Osteoblast (primary cell): ENCODE measurements around the gene JARID2. TPM values are rescaled to one million over a fixed set of nuclear protein-coding genes. Genes with fewer than 3 reads are reported as not detected.

ENCODE experiments used
- DNase-seq: peaks from one replicate; pipeline ENCODE4 v3.0.0; 2011; ENCODE audit warnings: low spot score, mixed read lengths; ENCODE audit not compliant: insufficient read length; ENCODE audit errors: missing footprints
- H2AFZ ChIP-seq: 2 replicates; pipeline ENCODE4 v1.6.0; 2011; ENCODE audit warnings: mild to moderate bottlenecking, low read length
- H3K27ac ChIP-seq: 2 replicates; pipeline ENCODE4 v1.5.1; 2011; ENCODE audit warnings: mild to moderate bottlenecking, low read depth, low read length, moderate library complexity
- H3K27me3 ChIP-seq: 2 replicates; pipeline ENCODE4 v1.6.0; 2012; ENCODE audit warnings: mild to moderate bottlenecking, control low read depth, inconsistent platforms, low read length, moderate library complexity; ENCODE audit not compliant: insufficient read depth
- H3K36me3 ChIP-seq: 2 replicates; pipeline ENCODE4 v1.5.1; 2011; ENCODE audit warnings: mild to moderate bottlenecking, low read length, control low read depth, moderate library complexity; ENCODE audit not compliant: insufficient read depth
- H3K4me1 ChIP-seq: 2 replicates; pipeline ENCODE4 v1.5.1; 2011; ENCODE audit warnings: mild to moderate bottlenecking, low read length, control low read depth, moderate library complexity; ENCODE audit not compliant: insufficient read depth
- H3K4me2 ChIP-seq: 2 replicates; pipeline ENCODE4 v1.6.0; 2011; ENCODE audit warnings: mild to moderate bottlenecking, low read length; ENCODE audit not compliant: insufficient read depth
- H3K4me3 ChIP-seq: fragments of 200-600 bp; sonication (generic); 3 replicates; pipeline ENCODE4 v1.5.1; 2012; ENCODE audit warnings: mild to moderate bottlenecking, low read length, inconsistent platforms; ENCODE audit not compliant: insufficient read depth
- H3K79me2 ChIP-seq: 2 replicates; pipeline ENCODE4 v1.6.0; 2012; ENCODE audit warnings: mild to moderate bottlenecking, low read length, control low read depth, inconsistent platforms; ENCODE audit not compliant: insufficient read depth
- H3K9me3 ChIP-seq: 2 replicates; pipeline ENCODE4 v1.5.1; 2011; ENCODE audit warnings: low read depth, low read length, control low read depth
- H4K20me1 ChIP-seq: 2 replicates; pipeline ENCODE4 v1.6.0; 2012; ENCODE audit warnings: mild to moderate bottlenecking, low read length, control low read depth; ENCODE audit not compliant: insufficient read depth
- CTCF ChIP-seq: IDR thresholded peaks from 2 replicates; pipeline ENCODE4 v1.5.1; 2011; ENCODE audit warnings: mild to moderate bottlenecking, low read depth, low read length, moderate library complexity; ENCODE audit errors: extremely low read depth
- total RNA-seq: library from RNA; depleted of rRNA; stranded (reverse); fragments of >200 nt; gene quantifications from 2 replicates; pipeline ENCODE4 v1.2.3, GENCODE V29; 2012

The JARID2 gene
- total RNA-seq, 1 donor = 10.5 TPM

DNA sequence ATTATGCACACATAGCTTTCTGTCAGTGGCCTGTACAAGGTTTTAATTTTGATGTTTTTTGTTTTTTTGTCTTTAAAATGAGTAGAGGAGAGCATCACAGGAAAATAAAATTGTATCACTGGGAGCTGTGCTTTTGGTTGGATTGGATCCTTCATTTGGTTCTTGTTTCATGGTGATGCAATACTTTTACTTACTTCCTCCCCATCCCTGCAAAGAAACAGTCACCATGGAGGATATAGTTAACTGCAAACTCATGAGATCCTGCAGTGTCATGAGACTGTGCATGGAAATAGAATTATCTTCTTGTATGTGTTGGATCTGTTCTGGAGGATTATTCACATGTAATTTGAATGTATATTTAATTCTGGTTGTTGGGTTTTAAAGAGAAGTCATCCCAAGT is 122.3 kb downstream of the JARID2 start:
- Histone ChIP-seq H4K20me1 (peaks cover 32% of the 10 kb centered on the region), H3K9me3 (no peaks in the 10 kb centered on the region), H3K4me2 (no peak overlapping the region), H3K36me3 (no peaks in the 10 kb centered on the region), H3K4me1 (peaks cover 7% of the 10 kb centered on the region), H3K79me2 (peaks cover 79% of the 10 kb centered on the region), H2AFZ (no peak overlapping the region), H3K27me3 (no peaks in the 10 kb centered on the region), H3K27ac (no peak overlapping the region), H3K4me3 (no peak overlapping the region)
- no peak for DNase-seq
- no peak for TF ChIP-seq CTCF

- Histone ChIP-seq H3K9me3 (no peaks in the 10 kb centered on the region), H3K27me3 (no peaks in the 10 kb centered on the region), H3K4me3 (no peak overlapping the region), H3K27ac (no peak overlapping the region), H3K4me1 (peaks cover 7% of the 10 kb centered on the region), H2AFZ (no peak overlapping the region), H3K79me2 (peaks cover 79% of the 10 kb centered on the region), H3K4me2 (no peak overlapping the region), H4K20me1 (peaks cover 36% of the 10 kb centered on the region), H3K36me3 (no peaks in the 10 kb centered on the region)
- TF ChIP-seq CTCF = no peak
- DNase-seq = no peak
Observed at GRCh38 chr6:15368873-15369272, 123.0 kb downstream of the JARID2 start.

DNA sequence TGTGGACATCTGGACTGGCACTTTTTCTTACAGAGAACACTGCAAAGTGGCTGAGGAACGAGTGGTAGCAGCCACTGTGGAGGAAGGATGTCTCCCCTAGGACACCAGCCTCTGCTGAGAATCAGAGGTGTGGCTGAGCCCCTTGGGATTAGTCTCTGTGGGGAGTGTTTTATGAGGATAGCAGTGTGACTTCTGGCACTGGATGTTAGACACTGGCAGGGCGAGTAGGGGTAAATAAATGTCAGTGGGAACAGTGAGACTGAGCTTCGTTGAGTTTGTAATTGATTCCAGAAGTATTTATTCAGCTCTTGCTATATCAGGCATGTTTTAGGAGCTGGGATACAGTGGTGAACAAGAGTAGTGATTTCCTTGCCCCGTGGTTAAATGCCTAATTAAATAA is 124.0 kb downstream of the JARID2 start:
- H3K4me3 ChIP-seq = no peak overlapping the region
- peaks cover 83% of the 10 kb centered on the region for H3K79me2 ChIP-seq
- peaks cover 7% of the 10 kb centered on the region for H3K4me1 ChIP-seq
- no peaks in the 10 kb centered on the region for H3K36me3 ChIP-seq
- TF ChIP-seq CTCF = no peak
- peaks cover 40% of the 10 kb centered on the region for H4K20me1 ChIP-seq
- DNase-seq = no peak
- H3K27ac ChIP-seq = no peak overlapping the region
- H3K9me3 ChIP-seq = no peaks in the 10 kb centered on the region
- H3K4me2 ChIP-seq = no peak overlapping the region
- H3K27me3 ChIP-seq = no peaks in the 10 kb centered on the region
- no peak overlapping the region for H2AFZ ChIP-seq

DNA sequence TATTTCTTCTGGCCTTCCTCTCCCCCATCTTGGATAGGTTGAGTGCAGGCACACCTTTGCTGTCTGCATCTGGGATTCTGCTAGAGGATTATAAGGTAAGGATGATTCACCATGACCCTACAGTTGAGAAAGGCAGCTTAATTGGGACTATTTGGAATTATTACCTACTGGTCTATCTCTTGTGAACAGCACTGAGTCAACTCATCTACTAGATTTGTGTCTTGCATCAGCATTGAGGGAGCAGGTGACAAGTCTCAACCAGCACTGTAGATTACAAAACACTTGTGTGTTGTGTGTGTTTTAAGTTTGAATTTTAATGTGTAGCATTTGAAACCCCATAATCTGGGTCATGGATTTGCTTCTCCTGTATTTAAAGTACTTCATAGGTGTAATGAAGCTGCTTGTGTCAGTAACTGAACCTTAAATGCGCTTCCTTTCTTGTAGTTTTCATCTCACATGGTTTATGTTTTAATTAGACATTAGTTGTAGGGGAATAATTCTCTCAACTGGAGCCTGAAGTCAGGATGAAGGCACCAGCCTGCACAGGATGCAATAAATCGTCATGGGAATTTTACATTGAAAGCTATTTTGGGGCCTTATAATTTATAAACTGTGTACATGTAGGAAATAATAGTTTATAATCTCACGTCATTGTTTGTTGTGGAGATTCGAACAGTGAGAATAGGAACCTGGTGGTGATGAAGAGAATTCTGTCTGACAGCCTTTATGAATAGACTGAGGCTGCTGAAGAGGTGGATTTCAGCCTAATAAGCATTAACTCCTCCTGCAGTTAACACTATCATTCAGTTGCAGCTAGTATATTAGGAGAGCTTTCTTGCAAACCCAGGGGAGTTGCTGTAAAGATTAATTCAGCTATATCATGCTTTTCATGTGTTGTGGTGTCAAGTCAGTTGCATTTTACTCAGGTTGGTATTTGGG is 125.1 kb downstream of the JARID2 start:
- DNase-seq = no peak
- no peaks in the 10 kb centered on the region for H3K36me3 ChIP-seq
- no peak overlapping the region for H3K27ac ChIP-seq
- no peak for TF ChIP-seq CTCF
- H3K79me2 ChIP-seq = peaks cover 87% of the 10 kb centered on the region
- H3K9me3 ChIP-seq = no peaks in the 10 kb centered on the region
- peaks cover 7% of the 10 kb centered on the region for H3K4me1 ChIP-seq
- H4K20me1 ChIP-seq = peaks cover 47% of the 10 kb centered on the region
- H3K27me3 ChIP-seq = no peaks in the 10 kb centered on the region
- H3K4me3 ChIP-seq = no peak overlapping the region
- H2AFZ ChIP-seq = no peak overlapping the region
- no peak overlapping the region for H3K4me2 ChIP-seq
